HG03558 (cell line): ENCODE data around the gene ADAP2.
"Not testable (repeated sequence)": the region's sequence is repeated elsewhere in the genome, so short reads cannot be mapped to it uniquely, and the experiment has no call there.

Experiments
- ATAC-seq: cut with Tn5 transposase; IDR thresholded peaks from one replicate; pipeline ENCODE4 v1.9.1; 2021; ENCODE audit warnings: moderate number of reproducible peaks; ENCODE audit not compliant: unreplicated experiment; ENCODE audit errors: extremely low read depth

ADAP2 gene

DNA sequence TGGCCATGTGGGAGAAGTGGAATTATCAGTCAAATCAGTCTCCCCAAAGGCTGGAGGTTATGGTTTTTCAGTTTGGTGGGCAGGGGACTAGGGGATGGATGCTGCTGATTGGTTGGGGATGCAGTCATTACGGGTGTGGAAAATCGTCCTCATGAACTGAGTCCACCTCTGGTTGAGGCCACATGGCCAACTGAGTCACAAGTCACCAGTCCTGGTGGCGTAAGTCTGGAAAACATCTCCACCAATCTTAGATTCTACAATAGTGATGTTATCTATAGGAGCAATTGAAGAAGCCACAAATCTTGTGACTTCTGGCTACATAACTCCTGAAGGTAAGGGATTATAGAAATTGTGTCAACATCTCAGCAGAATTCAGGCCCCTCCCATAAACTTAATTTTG is 43.9 kb downstream of the ADAP2 start:
- ATAC-seq: no peak

DNA sequence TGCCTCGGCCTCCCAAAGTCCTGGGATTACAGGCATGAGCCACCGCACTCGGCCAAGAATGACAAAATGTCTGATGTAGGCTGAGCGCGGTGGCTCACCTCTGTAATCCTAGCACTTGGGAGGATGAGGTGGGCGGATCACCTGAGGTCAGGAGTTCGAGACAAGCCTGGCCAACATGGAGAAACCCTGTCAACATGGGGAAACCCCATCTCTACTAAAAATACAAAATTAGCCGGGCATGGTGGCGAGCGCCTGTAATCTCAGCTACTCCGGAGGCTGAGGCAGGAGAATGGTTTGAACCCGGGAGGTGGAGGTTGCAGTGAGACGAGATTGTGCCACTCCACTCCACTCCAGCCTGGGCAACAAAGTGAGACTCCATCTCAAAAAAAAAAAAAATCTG is 46.2 kb downstream of the ADAP2 start:
- ATAC-seq: not testable (repeated sequence)

DNA sequence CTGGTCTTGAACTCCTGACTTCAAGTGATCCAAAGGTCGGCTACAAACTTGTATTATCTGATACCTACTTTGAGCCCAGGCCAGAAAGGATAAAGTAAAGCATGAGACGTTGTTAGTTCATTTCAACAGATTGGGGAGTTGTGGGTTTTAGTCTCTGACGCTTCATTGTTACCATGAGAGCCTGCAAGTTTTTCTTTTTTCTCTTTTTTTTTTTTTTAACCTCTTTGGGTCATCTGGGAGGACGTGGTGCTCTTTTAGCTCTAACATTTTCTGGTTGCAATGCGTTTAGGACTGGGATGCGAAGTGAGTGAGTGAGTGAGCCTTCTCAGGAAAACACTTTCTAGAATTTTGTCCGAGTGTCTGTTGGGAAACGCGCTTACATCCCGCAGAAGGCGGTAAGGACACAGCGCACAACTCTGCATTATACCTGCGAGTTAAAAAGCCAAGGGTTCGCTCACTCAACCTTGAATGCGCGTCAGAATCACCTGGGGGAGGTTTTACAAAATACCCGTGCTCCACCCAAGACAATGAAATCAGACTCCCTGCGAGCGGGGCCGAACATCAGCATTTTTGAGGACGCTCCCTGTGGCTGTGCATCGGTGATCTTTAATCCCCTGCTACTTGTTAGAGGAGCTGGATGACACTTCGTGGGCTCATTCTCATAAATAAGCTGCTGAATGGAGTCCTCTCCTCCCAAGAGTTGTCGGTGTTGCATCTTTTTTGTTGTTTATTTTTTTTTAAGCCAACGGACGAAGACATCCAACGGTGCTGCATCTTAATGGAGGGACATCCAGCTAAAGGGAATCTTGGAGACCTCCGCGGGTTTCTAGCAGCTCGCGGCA is 48.5 kb downstream of the ADAP2 start:
- no peak for ATAC-seq

DNA sequence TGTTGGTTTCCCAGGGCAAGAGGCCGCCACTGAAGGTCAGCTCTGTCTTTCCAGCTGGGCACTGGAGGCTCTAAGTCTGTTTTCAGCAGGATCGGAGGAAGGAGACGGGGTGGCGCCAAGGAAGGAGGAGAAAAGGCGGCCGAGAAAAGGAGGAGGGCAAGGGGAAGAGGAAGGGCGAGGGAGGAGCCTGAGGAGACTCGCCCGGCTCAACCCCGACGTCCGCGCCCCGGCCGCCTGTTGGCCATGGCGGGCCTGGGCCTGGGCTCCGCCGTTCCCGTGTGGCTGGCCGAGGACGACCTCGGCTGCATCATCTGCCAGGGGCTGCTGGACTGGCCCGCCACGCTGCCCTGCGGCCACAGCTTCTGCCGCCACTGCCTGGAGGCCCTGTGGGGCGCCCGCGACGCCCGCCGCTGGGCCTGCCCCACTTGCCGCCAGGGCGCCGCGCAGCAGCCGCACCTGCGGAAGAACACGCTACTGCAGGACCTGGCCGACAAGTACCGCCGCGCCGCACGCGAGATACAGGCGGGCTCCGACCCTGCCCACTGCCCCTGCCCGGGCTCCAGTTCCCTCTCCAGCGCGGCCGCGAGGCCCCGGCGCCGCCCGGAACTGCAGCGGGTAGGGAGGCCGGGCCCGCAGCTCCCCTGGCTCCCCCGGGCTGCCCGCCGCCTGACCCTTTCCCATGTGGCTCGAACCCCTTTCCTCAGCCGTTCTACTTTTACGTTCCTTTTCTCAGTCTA is 49.3 kb downstream of the ADAP2 start, which contains the start of gene RNF135:
TSS of gene RNF135 (plus strand) at position 209 of the 737 bp plus-strand sequence. CDS start at position 244, 35 bp downstream.
- no peak for ATAC-seq

DNA sequence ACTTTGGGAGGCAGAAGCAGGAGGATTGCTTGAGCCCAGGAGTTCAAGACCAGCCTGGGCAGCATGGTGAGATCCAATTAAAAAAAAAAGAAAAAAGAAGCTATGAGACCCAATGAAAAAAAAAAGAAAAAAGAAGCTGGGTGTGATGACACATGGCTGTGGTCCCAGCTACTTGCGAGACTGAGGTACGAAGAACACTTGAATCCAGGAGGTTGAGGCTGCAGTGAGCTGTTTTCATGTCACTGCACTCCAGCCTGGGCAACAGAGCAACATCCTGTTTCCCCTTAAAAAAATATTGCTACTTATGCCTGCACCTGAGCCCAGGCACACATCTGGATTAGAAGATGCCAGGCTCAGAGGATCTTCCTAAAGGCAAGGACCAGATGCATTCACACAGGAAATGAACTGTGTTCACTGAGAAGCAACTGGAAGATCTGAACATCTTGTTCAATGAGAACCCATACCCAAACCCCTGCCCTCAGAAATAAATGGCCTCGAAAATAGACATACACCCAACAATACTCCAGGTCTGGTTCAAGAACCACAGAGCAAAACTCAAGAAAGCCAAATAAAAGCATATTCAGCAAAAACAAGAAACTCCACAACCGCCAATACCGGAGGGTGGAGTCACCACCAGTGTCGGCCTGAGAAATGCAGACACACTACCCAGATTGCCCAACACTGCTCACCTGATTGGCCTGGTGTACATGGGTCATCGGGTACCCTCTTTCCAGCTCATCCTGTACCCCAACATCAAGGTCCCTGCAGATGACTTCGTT is 53.5 kb downstream of the ADAP2 start:
- ATAC-seq: no peak

DNA sequence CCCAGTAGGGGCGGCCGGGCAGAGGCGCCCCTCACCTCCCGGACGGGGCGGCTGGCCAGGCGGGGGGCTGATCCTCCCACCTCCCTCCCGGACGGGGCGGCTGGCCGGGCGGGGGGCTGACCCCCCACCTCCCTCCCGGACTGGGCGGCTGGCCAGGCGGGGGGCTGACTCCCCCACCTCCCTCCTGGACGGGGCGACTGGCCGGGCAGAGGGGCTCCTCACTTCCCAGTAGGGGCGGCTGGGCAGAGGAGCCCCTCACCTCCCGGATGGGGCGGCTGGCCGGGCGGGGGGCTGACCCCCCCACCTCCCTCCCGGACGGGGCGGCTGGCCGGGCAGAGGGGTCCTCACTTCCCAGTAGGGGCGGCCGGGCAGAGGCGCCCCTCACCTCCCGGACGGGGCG is 58.2 kb downstream of the ADAP2 start:
- not testable (repeated sequence) for ATAC-seq

DNA sequence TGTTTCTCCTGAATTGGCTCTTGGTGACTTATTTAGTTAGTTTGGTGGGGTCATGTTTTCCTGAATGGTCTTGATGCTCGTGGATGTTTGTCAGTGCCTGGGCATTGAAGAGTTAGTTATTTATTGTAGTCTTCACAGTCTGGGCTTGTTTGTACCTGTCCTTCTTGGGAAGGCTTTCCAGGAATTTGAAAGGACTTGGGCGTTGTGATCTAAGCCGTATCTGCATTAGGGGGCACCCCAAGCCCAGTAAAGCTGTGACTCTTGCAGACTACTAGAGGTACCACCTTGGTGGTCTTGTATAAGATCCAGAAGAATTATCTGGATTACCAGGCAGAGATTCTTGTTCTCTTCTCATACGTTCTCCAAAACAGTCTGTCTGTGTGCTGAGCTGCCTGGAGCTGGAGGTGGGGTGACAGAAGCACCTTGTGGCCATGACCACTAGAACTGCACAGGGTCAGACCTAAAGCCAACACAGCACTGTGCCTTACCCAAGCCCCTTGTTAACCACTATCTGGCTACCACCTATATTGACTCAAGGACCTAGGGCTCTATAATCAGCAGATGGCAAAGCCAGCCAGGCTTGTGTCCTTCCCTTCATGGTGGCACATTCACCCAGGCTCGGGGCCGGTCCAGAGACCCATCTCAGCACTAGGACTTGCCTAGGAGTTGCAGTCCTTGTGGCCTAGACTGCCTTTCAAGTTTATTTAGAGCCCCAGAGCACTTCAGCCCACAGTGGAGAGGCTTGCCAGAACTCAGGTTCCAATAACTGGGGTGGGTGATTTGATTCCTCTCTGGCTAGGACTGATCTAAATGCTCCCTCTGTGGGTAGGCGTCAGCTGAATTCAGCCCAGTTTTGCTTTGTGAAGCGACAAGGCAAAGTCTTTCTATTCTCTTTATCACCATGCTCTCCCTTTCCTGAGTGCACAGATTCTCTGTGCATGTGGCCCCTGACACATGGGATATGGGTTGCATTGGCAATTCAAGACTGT is 60.1 kb downstream of the ADAP2 start:
- ATAC-seq: no peak

DNA sequence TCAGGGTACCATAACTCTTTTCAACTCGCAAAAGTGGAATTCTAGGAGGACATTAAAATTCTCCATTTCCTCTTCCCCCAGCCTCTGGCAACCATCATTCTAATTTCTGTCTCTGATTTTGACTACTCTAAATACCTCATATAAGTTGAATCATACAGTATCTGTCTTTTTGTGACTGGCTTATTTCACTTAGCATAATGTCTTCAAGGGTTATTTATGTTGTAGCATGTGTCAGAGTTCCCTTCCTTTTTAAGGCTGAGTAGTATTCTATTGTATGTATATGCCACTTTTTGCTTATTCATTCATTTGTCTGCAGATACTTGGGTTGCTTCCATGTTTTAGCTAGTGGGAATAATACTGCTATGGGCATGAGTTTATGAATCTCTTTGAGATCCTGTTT is 61.1 kb downstream of the ADAP2 start:
- ATAC-seq: no peak

DNA sequence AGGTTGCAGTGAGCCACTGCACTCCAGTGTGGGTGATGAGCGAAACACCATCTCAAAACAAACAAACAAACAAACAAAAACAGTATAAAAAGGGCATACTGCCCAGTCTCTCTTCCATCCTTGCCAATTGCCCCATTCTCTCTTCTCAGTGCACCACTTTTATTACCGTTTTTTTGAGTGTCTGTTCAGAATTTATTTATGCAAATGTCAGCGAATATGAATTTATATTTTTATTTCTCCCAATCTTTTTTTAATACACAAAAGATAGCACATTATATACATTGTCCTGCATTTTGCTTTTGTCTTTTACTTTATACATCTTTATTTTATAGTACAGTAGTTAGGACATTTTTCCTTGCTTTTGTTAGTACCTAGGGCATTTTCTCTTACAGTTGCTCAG is 68.7 kb downstream of the ADAP2 start:
- ATAC-seq: no peak

DNA sequence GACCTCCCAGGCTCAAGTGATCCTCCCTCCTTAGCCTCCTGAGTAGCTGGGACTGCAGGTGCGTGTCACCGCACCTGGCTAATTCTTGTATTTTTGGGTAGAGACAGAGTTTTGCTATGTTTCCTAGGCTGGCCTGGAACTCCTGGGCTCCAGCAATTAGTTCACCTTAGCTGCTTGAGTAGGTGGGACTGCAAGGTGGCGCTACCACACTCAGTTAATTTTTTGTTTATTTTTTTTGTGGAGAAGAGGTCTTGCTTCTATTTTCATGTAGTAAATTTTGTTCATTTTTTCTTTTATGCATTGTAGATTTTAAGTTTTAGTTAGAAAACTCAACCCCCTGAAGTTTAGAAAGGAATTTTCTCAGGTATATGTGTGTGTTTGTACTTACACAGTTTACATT is 70.8 kb downstream of the ADAP2 start:
- no peak for ATAC-seq

DNA sequence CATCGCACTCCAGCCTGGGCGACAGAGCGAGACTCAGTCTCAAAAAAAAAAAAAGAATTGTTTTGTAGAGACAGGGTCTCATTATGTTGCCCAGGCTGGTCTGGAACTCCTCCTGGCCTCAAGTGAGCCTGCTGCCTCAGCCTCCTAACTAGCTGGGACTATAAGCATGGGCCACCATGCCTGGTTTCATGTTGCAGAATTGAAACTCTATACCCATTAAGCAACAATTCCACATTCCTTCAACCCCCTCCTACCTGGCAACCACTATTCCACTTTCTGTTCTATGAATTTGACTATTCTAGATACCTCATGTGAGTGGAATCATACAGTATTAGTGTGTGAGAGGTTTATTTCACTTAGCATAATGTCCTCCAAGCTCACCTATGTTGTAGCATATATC is 73.6 kb downstream of the ADAP2 start:
- no peak for ATAC-seq

DNA sequence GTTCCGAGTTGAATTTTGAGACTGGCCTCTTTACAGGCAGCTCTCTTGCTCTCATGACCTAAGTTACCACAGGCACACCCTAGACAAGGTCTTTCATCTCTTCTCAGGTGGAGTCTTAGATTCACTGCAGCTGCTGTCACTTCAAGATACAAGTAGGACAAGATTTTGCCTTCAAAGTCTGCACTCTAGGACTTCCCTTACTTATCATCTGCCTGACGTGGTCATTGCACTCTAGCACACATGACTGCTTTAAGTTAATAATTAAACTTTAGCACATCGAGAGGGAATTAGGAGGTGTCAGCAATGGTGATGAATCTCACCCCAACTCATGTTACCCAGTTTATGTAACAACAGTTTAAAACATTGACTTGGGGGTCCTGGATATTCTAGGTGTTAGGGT is 74.7 kb downstream of the ADAP2 start:
- no peak for ATAC-seq

DNA sequence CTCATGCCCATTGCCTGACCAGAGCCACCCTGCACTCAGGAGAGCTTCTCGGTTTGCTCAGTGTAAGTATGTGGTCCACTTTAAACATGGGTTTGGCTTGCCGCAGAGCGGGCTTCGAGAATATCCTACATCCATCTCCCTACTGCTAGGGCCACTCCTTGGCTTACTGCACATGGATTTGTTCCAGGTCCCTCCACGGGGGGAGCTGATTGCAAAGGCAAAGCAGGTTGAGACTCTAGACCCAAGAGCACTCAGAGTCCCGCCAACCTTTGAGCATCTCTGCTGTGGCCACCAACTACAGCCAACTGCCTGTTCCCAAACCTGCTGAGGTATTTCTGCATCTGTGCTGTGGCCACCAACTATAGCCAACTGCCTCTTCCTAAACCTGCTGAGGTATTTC is 75.5 kb downstream of the ADAP2 start:
- no peak for ATAC-seq

DNA sequence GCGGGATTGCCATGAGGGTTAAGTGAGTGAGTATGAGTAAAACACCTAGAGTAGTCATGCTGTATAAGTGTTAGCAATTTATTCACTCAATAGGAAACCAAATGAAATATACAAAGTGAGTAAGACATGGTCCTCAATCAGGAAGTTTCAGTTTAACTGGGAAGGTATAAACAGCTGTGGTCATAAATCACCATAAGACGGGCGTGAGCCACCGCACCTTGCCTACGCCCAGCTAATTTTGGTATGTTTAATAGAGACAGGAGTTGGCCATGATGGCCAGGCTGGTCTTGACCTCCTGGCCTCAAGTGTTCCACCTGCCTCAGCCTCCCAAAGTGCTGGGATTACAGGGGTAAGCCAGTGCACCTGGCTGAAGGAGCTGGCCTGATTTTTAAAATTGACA is 76.1 kb downstream of the ADAP2 start:
- no peak for ATAC-seq

DNA sequence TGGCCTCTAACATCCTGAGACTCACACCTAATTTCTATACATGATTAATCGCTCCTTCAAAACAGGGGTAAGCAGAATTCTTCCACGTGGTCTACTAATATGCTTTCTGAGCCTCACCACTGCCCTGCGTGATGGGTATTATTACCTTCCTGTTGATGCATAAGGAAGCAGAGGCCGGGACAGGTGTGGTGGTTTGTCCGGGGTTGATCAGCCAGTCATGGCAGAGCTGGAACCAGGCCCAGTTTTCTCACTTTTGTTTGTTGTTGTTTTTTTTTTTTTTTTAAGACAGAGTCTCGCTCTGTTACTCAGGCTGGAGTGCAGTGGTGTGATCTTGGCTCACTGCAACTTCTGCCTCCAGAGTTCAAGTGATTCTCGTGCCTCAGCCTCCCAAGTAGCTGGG is 80.3 kb downstream of the ADAP2 start:
- no peak for ATAC-seq

DNA sequence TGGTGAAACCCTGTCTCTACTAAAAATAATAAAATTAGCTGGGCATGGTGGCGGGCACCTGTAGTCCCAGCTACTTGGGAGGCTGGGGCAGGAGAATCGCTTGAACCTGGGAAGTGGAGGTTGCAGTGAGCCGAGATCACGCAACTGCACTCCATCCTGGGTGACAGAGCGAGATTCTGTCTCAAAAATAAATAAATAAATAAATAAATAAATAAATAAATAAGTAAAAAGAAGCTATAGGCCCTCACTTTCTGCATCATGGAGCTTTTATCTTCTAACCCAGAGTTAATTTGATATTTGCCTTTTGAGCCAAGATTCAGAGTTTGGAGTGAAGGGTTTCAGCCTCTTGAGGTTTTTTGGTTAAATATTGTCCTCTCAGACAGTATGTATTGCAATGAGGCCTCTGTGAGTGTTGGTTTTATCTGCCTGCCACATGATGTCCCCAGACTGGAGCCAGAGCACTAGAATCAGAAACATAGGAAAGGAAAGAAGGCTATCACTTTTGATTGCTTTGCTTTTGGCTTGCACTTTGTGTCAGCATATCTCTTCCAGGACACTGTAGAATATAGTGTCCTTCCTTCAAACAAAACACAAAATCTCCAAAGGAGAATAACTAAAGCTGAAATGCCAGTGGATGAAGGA is 81.6 kb downstream of the ADAP2 start:
- ATAC-seq: no peak

DNA sequence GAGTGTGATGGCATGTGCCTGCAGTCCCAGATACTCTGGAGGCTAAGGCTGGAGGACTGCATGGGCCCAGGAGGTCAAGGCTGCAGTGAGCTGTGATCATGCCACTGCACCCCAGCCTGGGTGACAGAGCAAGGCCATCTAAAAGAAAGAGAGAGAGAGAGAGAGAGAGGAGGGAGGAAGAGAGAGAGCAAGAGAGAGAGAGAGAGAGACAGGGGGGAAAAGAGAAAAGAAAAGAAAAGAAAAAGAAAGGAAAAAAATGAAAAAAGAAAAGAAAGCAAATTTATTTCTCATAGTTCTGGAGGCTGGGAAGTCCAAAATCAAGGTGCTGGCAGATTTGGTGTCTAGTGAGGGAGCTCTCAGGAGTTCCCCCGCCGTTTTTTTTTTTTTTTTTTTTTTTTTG is 82.4 kb downstream of the ADAP2 start:
- no peak for ATAC-seq

DNA sequence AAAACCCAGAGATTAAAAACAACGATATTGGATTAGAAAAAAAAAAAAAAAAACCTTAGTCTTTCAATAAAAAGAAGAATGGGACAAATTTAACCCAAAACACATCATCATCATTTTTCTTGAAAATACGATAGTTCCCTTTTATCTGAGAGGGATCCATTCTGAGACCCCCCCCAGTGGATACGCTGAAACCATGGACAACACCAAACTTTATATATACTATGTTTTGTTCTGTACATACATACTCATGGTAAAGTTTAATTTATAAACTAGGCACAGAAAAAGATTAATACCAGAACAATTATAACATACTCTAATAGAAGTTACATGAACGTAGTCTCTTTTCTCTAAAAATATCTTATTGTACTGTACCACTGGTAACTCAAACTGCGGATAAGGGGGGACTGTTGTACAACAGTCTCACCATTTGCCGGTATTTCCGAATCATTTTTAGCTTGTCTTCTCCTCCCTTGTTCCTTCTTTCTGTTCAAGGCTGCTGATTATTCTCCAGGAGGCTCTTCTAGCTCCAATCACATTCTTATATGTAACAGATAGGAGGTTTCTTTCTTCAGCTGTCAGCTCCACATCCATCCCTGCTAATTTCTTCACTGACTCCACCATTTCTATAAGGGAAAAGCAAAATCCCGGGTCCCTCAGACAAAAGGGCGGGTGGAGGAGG is 86.1 kb downstream of the ADAP2 start:
- no peak for ATAC-seq
